Stimulated activated CD4-positive, alpha-beta T cell treated with anti-CD3 and anti-CD28 coated beads, Interleukin-1b, Interleukin-23, amount 100 ng/mL, for 48 hours (primary cell): ENCODE measurements around the gene GRK5.

Source experiments
- DNase-seq: peaks from one replicate; pipeline ENCODE4 v3.0.0-alpha.2; 2020

The GRK5 gene

DNA sequence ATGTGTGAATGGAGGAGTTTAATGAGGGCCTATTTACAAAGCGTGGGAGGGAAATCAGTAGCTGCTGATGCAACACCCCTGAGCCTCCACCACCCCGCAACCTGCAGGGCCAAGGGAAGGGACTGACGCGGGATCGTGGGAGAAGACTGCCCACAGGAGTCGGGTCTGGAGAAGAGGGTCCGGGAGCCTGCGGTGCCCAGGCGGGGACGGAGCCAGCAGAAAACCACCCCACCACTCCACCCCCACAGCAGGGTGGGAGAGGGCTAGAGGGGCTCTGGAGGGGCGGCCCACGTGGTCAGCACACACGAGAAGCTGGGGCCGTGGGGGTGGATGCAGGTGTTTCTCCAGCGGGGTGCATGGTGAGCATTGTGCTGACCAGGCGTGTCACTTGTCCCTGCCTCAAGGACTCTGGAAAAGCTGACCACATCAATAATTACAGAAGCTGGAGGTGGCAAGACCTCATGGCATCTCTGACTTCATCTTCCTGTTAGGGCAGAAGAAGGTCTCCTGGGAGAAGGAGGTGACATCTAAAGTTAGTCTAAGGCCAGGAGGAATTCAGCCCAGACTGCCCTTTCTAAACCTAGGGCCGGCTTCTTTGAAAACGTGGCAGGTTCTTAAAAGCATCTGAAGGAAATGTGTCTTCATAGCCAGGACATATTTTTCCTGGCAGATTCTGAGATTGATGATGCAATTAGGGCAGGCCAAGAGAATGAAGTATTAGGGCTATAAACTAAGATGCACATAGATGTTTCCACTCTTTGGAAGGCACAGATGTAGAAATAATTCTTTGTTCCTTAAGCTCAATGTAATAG lies 184.3 kb downstream of the GRK5 start:
- DNase-seq = no peak

DNA sequence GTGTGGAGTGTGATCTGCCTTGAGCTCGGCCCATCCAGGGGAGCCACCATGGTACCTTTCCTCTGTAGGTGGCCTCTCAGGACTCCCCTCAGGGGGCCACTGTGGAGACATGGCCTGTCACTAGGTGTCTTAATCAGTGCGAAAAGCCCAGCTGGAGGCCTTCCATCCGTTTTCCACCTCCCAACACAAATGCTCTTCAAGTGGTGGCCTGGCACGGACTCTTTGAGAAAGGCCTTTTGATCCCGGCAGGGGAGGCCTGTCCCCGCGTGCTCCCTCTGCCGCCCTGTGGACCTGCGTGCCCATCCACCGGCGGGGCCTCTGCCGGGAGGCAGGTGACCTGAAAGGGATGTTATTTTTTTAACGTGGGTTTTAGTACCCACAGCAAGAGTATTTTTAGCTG lies 185.6 kb downstream of the GRK5 start:
- no peak for DNase-seq

DNA sequence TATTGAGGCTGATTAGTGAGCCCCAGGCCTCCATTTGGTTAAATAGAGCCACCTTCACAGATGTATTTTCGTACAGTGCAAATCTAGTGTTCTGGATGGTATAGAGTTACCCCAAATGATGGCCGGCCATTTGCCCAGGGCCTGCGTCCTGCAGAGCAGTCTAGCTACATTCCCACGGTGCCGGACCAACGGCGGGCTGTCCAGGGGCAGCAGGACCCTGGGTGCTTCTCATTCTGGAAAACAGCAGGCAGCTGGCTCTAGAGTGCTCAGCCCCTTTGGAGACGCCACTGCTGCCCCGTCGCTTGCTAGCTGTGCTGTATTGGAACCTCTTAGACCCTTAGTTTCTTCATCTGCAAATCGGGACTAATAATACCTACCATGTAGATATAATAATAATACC lies 186.1 kb downstream of the GRK5 start:
- DNase-seq = no peak

DNA sequence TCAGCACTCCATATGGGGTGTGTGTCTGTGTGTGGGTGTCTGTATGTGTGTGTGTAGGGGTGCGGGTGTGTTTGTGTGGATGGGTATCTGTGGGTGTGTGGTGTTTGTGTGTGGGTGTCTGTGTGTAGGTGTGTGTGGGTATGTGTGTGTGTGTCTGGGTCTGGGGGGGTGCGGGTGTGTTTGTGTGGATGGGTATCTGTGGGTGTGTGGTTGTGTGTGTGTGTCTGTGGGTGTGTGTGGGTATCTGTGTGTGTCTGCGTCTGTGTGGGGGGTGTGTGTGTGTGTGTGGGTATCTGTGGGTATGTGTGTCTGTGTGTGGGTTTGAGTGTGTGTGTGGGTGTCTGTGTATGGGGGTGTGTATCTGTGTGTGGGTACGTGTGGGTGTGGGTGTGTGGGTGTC lies 186.5 kb downstream of the GRK5 start:
- no peak for DNase-seq

DNA sequence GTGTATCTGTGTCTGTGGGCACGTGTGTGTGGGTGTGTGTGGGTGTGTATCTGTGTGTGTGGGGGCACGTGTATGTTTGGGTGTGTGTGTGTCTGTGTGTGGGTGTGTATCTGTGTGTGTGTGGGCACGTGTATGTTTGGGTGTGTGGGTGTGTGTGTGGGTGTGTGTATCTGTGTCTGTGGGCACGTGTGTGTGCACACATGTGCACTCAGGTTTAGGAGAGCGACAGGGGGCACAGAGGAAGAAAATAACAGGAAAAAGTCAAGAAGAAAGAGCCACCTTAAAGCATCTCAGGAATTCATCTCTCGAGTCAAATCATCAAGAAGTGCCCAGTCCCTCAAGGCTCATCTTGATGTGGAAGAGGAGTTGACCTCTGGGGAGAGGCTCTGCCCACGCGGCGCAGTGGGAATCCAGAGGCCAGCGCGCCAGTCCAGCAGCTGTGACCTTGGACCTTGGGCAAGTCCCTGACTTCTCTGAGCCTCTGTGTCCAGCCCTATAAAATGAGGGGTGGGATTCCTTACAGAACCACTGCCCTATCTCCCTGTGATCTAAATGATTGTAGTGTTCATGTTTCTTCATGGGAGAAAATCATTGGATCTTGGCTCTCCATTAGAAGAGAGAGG lies 187.4 kb downstream of the GRK5 start:
- no peak for DNase-seq

DNA sequence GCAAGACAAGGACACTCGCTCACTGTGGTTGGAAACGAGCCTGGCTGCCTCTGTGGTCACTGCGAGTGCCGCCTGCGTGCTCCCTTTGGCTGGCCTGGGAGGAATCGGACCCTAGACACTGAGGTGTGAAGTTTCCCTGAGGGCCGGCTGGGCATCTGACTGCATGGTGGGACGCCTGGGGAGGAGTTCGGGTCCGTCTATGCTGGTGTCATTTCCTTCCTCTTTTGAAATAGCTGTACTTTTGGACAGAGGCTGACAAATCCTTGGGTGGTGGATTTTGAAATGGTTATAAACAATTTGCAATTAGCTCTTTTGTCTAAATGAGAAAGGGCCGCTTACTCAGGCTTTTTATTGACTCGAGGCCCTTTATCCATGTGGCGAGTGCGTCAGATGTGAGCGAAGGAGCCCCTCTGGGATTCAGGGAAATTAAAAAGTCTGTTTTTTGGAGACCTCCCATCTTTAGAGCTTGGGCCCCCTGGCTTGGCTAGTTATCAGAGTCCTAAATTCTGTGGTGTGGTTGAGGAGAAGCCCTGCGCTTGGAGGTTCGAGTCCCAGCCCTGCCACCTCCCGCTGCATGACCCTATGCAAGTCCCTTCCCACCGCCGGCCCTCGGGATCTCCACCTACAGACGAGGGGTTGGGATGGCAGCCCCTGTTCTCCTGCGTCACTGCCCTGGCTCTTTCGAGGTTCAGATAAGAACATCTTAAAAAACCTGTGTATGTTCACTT lies 188.1 kb downstream of the GRK5 start:
- no peak for DNase-seq

DNA sequence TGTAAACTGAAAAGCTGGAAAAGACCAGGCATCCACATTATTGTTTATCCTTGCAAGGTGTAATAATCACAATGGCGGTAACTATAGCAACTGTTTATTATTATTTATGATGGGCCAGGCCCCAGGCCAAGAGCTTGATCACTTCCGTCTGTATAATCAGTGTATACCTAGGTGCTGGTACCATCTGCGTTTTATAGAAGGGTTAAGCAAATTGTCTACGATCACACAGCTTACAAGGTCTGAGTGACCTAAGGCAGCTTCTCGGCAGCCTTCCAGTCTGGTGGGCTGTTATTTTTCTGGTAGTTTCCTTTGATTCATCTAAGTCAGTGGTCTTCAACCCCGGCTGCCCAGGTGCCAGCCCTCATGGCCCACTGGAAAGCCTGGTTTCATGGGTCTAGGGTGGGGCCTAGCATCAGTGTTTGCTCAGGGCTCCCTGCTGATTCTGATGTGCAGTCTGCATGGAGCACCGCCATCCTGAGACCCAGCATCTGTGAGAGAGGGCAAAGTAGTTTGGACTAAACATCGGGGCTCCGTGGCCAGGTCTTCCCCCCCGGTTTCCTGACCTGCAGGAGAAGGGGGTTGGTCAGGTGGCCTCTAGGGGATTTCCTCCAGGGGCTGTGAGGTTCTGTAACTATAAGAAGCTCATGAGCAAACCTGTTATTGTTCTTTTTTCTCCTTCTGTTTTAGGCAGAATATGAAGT lies 188.8 kb downstream of the GRK5 start:
- DNase-seq = no peak

DNA sequence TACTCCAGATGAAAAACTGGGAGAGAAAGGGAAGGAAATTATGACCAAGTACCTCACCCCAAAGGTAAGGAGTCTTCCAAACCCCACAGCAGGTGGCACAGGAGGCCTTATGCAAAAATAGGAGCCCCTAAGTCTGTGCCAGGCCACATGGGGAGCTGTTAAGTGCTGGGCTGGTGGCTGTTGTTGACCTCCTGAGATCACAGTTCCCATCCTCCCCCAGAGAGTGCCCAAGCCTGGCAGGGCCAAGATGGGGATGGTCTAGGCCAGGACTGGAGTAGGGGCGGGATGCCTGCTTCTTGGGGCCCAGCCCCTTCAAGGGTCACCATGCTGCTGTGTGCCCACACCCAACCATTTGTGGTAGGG lies 189.3 kb downstream of the GRK5 start:
- no peak for DNase-seq

DNA sequence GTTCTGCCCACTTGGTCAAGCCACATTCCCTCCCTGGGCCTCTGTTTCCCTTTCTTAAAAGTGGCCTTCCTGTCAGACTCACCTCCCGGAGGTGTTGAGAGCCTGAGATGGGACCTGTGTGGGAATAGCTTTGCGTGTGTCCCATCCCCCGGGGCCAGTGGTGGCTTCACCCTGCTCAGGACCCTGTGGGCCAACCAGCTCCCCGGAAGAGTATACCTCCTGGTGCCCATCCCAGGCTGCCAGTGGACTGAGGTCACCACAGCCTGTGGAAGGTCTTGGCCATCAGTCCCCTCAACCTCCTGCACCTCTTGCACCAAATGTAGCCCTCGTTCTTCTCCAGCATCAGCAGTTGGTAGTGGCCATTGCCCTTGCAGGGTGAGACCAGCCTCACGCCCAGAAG lies 190.0 kb downstream of the GRK5 start:
- DNase-seq = no peak

DNA sequence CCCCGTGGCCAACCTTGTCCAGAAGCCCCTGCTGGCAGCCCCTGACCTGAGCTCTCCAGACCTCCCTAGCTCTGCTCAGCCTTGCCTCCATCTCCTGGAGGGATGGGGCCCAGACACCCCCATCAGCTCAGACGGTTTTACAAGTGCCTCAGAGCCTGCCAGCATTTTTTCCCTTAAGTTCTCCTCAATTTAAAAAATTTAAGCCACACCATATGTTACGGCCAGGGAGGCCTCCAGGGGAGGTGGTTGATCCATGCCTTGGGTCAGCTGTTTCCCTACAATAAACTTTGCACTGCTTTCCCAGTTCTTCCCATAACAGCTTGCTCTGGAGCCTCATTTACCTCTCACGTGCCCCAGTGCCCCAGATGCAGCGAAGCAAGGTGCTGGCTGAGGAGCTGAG lies 191.6 kb downstream of the GRK5 start:
- no peak for DNase-seq

DNA sequence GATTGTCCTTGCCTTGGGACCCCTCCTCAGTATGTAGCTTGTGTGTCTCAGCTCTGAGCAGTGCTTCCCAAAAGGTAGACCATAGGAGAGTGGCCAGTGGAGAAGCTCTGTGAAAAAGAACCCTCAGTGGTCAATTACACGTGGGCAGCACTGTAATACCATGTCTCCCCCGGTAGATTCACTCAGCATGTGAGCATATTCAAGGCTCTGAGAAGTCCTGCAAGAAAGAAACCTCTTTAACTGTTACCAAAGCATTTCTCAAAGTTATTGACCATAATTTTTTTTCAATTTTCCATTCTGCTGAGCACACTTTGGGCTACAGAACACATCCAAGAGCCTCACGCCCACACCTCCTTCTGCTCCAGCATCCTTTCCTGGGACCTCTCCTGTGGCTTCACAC lies 192.1 kb downstream of the GRK5 start:
- DNase-seq = no peak

DNA sequence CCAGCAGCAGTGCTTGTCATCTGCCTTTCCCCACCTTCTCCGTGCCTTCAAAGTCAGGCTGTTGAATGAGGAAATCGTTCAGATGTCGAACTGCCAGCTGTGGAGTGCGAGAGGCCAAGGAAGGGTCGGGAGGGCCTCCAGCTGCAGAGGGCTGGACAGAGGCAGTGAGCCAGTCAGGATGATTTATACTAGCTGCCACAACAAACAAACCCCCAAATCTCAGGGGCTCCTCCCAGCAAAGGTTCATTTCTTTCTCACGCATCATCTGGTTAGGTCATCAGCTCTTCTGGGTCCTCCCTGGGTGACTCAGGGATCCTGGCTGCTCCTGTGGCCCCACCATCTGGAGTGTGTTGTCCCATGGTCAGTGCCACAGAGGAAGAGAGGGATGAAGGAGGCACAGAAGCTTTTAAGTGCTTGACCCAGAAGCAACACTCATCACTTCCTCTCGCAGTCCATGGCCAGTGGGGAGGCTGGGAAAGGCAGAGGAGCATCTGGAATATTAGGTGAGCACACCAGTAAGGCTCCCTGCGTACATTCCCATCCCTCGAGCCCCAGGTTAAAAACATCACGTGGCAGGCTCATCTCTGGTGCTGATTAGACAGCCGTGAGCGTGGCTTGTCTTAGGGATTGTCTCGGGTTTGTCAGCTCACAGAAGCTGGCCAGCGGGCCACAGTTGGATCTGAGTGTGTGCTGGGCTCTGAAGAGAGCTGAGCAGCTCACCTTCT lies 194.5 kb downstream of the GRK5 start:
- no peak for DNase-seq

DNA sequence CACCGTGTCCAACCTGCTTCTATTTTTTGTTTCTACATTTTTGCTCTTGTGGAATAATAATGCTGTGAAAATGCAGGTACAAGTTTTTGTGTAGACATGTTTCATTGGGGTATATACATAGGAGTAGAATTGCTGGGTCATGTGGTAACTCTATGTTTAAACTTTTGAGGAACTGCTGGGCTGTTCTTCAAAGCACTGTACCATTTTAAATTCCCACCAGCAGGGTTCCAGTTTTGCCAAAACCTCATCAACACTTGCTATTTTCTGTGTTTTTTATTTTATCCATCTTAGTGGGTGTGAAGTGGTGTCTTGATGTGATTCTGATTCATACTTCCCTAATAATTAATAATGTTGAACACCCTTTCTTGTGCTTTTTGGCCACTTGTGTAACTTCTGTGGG lies 196.6 kb downstream of the GRK5 start:
- DNase-seq = no peak

DNA sequence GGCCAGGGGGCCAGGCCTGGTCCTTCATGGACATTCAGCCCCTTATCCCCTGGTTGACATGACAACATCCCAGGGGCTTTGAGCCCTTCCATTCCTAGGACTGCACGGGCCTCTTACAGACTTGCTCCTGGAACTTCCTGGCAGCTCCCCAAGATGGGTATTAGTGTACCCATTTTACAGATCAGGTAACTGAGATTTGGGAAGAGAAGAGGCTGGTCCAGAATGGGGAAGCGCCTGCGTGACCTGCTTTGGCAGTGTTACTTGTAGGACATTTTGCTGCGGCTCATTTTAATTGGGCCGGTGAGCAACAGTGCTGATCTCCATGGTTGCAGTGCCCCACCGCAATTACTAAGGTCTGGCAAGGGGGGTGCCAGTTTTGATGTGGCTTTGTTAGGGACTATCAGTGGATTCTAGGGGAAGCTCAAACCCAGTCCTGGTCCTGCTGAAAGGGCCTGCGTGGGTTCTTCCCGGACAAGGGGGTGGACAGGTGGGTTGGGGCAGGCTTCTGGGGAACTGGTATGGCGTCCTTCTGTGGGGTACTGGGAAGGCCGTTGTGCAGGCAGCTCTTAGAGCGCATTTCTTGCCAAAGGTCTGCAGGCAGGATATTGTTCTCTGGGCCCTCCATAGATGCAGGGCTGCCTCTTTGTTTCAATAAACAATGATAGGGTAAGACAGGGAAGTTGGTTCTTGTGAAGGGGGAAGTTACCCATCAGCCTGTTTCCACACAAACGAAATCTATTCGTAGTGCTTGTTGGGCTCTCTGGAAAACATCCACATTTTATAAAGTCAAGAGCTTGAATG lies 197.5 kb downstream of the GRK5 start:
- no peak for DNase-seq

DNA sequence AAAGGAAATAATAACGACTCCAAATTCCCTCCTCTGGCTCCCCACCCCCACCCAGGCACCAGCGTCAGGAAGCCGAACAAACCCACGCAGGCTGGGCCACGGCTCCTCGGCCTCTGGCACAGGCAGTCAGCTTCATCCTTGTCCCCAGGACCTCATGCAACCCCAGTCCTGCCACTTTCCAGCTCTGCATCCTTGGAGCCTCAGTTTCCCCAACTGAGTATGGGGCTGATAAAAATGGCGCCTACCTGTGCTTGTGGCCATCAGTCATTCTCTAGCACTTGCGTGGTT lies 198.1 kb downstream of the GRK5 start:
- DNase-seq = no peak

DNA sequence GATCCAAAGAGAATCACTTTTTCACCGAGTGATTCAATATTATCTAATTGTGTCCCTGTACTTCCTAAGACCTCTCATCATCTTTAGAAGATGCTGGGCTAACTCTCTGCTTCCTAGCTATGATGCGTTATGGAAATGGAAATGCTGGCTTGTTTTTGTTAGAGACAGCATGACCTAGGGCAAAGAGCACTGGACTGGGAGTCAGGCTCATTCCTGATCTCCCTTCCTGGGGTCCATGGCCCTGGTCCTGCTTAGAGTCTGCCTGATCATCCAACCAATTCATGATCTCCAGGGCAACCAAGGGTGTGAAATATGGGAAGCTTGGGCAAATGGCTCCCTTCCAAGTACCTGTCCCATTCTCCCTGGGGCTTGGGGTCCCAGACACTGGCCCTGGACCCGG lies 198.8 kb downstream of the GRK5 start:
- DNase-seq = no peak

DNA sequence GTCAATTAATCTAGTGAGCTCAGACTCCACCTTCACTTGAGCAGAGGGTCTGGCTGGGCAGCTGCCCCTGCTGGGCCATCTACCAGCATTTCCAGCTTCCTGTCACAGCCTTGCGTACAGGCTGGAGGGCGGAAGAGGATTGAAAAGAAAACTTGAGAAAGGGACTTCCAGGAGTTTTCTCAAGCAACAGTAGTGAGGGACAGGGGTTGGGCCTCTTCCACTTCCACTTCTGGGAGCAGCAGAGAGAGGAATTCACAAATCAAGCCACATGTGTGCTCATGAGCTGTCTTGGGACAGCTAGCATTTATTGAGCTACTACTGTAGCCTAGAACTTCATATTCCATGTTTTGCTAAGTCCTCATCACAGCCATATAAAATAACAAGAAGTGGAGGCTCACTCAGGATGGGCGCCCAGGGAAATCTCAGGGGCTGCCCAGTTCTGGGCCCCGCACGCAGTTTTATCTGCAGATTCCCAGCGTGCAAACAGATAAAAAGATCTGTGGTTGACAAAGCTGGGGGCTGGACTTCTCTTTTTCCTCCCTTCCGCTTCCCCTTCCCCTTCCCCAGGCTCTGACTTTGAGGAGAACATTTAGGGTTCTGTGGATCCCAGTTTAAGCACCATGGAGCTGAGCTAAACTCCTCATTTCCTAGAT lies 199.4 kb downstream of the GRK5 start:
- no peak for DNase-seq

DNA sequence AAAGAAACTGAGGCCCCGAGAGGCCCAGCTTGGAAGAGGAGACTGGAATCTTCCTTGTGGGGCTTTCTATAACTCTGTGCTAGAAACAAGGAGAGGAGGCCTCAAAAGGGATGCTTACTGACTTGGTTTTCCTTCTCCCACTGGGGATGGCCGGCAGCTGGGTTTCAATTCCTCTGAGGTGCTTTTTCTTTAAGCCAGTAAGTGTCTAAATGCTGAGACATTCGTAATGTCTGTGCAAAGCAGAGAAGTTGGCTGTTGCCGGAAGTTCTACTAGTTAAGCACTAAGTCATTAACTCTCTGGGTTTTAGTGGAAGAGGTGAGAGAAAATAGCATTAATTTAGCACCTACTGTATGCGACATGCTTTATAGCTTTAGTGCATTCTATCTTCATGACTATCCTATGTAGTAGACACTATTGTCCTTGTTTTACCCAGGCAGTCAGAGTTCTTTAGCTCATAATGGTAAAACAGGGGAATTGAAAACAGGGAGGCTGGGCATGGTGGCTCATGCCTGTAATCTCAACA lies 199.9 kb downstream of the GRK5 start:
- no peak for DNase-seq

DNA sequence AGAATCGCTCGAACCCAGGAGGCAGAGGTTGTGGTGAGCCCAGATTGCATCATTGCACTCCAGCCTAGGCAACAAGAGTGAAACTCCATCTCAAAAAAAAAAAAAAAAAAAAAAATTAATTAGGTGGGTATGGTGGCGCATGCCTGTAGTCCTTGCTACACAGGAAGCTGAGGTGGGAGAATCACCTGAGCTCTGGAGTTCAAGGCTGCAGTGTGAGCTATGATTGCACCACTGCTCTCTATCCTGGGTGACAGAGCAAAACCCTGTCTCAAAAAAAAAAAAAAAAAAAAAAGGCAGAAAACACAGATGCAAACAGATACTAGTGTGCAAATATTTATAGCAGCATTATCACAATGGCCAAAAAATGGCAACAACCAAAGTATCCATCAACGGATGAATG lies 200.7 kb downstream of the GRK5 start:
- DNase-seq = no peak

DNA sequence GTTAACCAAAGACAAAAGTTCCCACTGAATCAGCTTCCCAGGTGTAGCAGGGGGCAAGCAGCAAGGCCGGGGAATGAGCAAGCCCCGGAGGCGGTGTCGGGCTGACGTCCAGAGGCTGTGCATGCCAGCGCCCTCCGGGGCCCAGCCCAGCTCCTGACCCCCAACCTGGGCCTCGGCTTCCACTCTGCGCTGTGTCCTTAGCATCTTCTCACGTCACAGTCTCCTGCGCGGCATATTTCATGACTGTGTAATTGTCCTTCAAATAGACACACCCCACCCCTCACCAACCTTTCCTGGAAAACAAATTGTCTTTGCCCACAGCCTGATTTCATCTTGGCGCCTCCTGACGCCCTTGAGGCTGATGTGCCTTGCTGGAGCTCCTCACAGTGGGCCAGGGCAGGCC lies 201.6 kb downstream of the GRK5 start:
- no peak for DNase-seq

DNA sequence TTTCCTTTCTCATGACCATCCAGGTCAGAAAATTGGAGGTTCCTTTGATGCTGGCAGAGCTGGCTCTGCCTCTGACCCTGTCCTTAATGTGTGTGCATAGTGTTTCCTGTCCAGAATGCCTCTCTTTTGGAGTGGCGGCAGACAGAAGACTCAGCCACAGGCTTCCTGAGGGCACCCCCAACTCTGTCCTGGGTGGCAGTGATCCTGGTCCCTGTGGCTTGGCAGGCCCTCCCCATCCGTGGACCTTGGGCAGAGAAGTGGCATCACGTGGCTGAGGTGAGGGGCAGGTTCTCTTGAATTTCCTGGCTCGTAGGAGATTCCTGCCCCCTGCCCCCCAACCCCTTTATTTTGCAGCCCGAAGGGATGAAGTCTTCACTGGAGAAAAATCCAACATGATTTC lies 202.0 kb downstream of the GRK5 start:
- no peak for DNase-seq

DNA sequence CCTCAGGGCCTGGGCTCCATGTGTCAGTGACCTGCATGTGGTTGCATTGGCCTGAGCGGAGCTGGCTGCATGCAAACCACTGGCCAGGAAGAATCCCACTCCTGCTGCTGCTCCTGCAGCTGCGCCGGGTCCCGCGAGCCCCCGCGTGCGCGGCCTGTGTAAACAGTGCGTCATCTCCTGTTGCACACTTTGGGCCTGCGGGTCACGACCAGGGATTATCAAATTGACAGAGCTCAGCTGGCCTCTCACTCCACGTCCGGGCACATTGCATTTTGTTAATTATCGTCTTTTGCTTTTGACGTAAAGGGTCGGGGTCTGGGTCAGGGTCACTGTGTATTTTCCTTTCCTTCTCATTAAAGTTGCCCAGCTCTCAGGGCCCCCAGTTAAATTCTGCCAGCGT lies 202.5 kb downstream of the GRK5 start:
- DNase-seq = no peak
